ENCODE results near the gene ZNF709.

DNA sequence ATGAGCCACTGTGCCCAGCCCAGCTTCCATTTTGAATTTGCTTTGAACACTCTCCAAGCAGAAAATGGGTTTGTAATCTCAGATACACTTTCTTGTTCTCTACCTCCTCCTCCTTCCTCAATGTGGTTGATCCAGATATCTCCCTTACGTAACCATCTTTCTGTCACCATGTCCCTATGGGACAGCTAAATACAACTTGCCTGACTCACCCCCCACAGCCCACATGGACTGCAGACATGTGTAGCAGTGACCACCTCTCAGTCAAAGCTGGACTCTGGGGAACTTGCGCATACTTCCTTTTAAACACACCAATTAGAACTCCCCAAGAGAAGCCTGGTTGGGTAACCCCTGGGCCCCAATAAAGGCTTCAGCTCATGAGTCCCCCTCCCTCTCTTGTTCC is 72.7 kb downstream of the ZNF709 start:
- TF ChIP-seq, protein P1, sequence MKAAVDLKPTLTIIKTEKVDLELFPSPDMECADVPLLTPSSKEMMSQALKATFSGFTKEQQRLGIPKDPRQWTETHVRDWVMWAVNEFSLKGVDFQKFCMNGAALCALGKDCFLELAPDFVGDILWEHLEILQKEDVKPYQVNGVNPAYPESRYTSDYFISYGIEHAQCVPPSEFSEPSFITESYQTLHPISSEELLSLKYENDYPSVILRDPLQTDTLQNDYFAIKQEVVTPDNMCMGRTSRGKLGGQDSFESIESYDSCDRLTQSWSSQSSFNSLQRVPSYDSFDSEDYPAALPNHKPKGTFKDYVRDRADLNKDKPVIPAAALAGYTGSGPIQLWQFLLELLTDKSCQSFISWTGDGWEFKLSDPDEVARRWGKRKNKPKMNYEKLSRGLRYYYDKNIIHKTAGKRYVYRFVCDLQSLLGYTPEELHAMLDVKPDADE (CRISPR knock-in tag; IDR thresholded peaks at IDR 0.05), result no peak
- TF ChIP-seq, protein P2, sequence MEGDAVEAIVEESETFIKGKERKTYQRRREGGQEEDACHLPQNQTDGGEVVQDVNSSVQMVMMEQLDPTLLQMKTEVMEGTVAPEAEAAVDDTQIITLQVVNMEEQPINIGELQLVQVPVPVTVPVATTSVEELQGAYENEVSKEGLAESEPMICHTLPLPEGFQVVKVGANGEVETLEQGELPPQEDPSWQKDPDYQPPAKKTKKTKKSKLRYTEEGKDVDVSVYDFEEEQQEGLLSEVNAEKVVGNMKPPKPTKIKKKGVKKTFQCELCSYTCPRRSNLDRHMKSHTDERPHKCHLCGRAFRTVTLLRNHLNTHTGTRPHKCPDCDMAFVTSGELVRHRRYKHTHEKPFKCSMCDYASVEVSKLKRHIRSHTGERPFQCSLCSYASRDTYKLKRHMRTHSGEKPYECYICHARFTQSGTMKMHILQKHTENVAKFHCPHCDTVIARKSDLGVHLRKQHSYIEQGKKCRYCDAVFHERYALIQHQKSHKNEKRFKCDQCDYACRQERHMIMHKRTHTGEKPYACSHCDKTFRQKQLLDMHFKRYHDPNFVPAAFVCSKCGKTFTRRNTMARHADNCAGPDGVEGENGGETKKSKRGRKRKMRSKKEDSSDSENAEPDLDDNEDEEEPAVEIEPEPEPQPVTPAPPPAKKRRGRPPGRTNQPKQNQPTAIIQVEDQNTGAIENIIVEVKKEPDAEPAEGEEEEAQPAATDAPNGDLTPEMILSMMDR (CRISPR knock-in tag; IDR thresholded peaks at IDR 0.05), result no peak
- TF ChIP-seq EZH2 (conservative IDR thresholded peaks at IDR 0.05; ENCODE audit: low read depth, low read length) (no peak), PCBP1 (IDR thresholded peaks at IDR 0.05; ENCODE audit: borderline replicate concordance, low read depth, low read length) (no peak)
